Measurements from ENCODE around the gene OMP.

DNA sequence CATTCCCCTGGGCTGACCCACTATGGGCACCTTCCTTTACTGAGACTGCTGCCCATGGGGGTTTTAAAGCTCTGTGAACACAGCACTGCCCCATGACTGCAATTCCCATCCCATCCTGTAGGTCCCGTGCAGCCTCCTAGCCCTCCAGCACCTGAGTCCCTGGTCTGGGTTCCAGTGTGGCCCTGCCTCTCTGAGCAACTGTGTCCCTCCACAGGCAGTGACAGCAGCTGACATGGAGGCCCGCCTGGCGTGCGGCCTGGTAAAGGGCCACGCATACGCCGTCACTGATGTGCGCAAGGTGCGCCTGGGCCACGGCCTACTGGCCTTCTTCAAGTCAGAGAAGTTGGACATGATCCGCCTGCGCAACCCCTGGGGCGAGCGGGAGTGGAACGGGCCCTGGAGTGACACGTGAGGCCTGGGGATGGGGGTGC, 12.6 kb downstream of the OMP start:
- no peak for TF ChIP-seq RAD21 (IDR thresholded peaks at IDR 0.05; ENCODE audit: low read depth)
- no peak for TF ChIP-seq NFIC (IDR thresholded peaks at IDR 0.05)
- TF ChIP-seq CREB1 (IDR thresholded peaks at IDR 0.05; ENCODE audit: low read depth) = no peak

Data from Ishikawa (cell line).